Neural cell (in vitro differentiated cells): ENCODE measurements around the gene RPS6KA5. TPM values are rescaled to one million over a fixed set of nuclear protein-coding genes. Genes with fewer than 3 reads are reported as not detected.

Experiments
- H2AFZ ChIP-seq: fragments of 200-600, 300-800 bp; sonication (generic), shearing (Covaris generic); 2 replicates; pipeline ENCODE4 v1.6.0; 2014; ENCODE audit warnings: low read depth, mild to moderate bottlenecking, antibody characterized with exemption, low read length, moderate library complexity
- H3F3A ChIP-seq: fragments of 200-600 bp; shearing (Covaris generic); 2 replicates; pipeline ENCODE4 v1.6.1; 2016; ENCODE audit warnings: mild to moderate bottlenecking, moderate library complexity, mixed read lengths, antibody characterized with exemption, low read length; ENCODE audit not compliant: insufficient read depth, poor library complexity, severe bottlenecking
- H3K27ac ChIP-seq: fragments of 200-600, 300-800 bp; sonication (generic), shearing (Covaris generic); 2 replicates; pipeline ENCODE4 v1.5.1; 2014; ENCODE audit warnings: mild to moderate bottlenecking, low read length, moderate library complexity
- H3K27me3 ChIP-seq: fragments of 300-800, 200-600 bp; sonication (generic), shearing (Covaris generic); 2 replicates; pipeline ENCODE4 v1.6.0; 2014; ENCODE audit warnings: mild to moderate bottlenecking, low read depth, low read length, moderate library complexity; ENCODE audit not compliant: insufficient read depth
- H3K36me3 ChIP-seq: fragments of 300-800, 200-600 bp; sonication (generic), shearing (Covaris generic); 2 replicates; pipeline ENCODE4 v1.5.1; 2014; ENCODE audit warnings: mild to moderate bottlenecking, antibody characterized with exemption, low read length, moderate library complexity; ENCODE audit not compliant: insufficient read depth
- H3K4me2 ChIP-seq: fragments of 300-800, 200-600 bp; sonication (generic), shearing (Covaris generic); 2 replicates; pipeline ENCODE4 v1.6.0; 2014; ENCODE audit warnings: mild to moderate bottlenecking, low read length
- H3K4me3 ChIP-seq: fragments of 300-800, 200-600 bp; sonication (generic), shearing (Covaris generic); 2 replicates; pipeline ENCODE4 v1.5.1; 2014; ENCODE audit warnings: mild to moderate bottlenecking, low read length, moderate library complexity
- H3K79me2 ChIP-seq: fragments of 200-600 bp; shearing (Covaris generic); replicated peaks from 2 replicates; pipeline ENCODE4 v1.6.0; 2014; ENCODE audit warnings: mild to moderate bottlenecking, low read length, moderate library complexity; ENCODE audit not compliant: insufficient read depth
- H3K9ac ChIP-seq: fragments of 300-800, 200-600 bp; sonication (generic), shearing (Covaris generic); 2 replicates; pipeline ENCODE4 v1.6.1; 2016; ENCODE audit warnings: mild to moderate bottlenecking, low read length, mixed read lengths
- H3K9me2 ChIP-seq: fragments of 200-600 bp; shearing (Covaris generic); 2 replicates; pipeline ENCODE4 v1.6.1; 2016; ENCODE audit warnings: mild to moderate bottlenecking, low read length, mixed read lengths; ENCODE audit not compliant: insufficient read depth
- H3K9me3 ChIP-seq: fragments of 200-600, 300-800 bp; sonication (generic), shearing (Covaris generic); 2 replicates; pipeline ENCODE4 v1.6.1; 2016; ENCODE audit warnings: mild to moderate bottlenecking, mixed run types, low read length, moderate library complexity, mixed read lengths
- H4K20me1 ChIP-seq: fragments of 200-600 bp; shearing (Covaris generic); 2 replicates; pipeline ENCODE4 v1.6.1; 2016; ENCODE audit warnings: mild to moderate bottlenecking, mixed run types; ENCODE audit not compliant: insufficient read depth
- CTCF ChIP-seq: fragments of 450-650 bp; IDR thresholded peaks from 2 replicates; pipeline ENCODE4 v1.5.1; 2014; ENCODE audit warnings: antibody characterized with exemption, mild to moderate bottlenecking, moderate library complexity; ENCODE audit not compliant: poor library complexity, severe bottlenecking
- EP300 ChIP-seq: fragments of 450-650 bp; conservative IDR thresholded peaks from 2 replicates; pipeline ENCODE4 v1.6.1; 2014; ENCODE audit warnings: antibody characterized with exemption, mild to moderate bottlenecking, moderate library complexity; ENCODE audit not compliant: poor library complexity, severe bottlenecking
- EZH2 ChIP-seq: fragments of 200-600, 300-800 bp; shearing (Covaris generic), sonication (generic); IDR thresholded peaks from 2 replicates; pipeline ENCODE4 v1.6.1; 2014; ENCODE audit warnings: antibody characterized with exemption, low read length, borderline replicate concordance, mild to moderate bottlenecking; ENCODE audit not compliant: insufficient read depth, poor library complexity, severe bottlenecking
- MXI1 ChIP-seq: fragments of 450-650 bp; conservative IDR thresholded peaks from 2 replicates; pipeline ENCODE4 v1.6.1; 2014; ENCODE audit warnings: antibody characterized with exemption, mild to moderate bottlenecking; ENCODE audit not compliant: poor library complexity, severe bottlenecking
- POLR2AphosphoS5 ChIP-seq: IDR thresholded peaks from 2 replicates; pipeline ENCODE4 v1.6.1; 2012
- RAD21 ChIP-seq: fragments of 450-650 bp; conservative IDR thresholded peaks from 2 replicates; pipeline ENCODE4 v1.6.1; 2014; ENCODE audit warnings: antibody characterized with exemption, mild to moderate bottlenecking, moderate library complexity
- REST ChIP-seq: IDR thresholded peaks from 2 replicates; pipeline ENCODE4 v1.6.1; 2012; ENCODE audit warnings: borderline replicate concordance
- SMC3 ChIP-seq: fragments of 450-650 bp; conservative IDR thresholded peaks from 2 replicates; pipeline ENCODE4 v1.6.1; 2014; ENCODE audit warnings: antibody characterized with exemption, mild to moderate bottlenecking, moderate library complexity; ENCODE audit not compliant: poor library complexity
- TAF1 ChIP-seq: IDR thresholded peaks from 2 replicates; pipeline ENCODE4 v1.6.1; 2012; ENCODE audit warnings: low read depth
- polyA plus RNA-seq: library from polyadenylated mRNA; depleted of rRNA; stranded (reverse); fragments of >200 nt; gene quantifications from 2 replicates; pipeline ENCODE4 v1.2.3, GENCODE V29; 2014

RPS6KA5 gene
- polyA plus RNA-seq, 1 donor from 2014 or later, result 6.3 TPM

GRCh38 chr14:90820958-90821357 lies 239.5 kb downstream of the RPS6KA5 start:
- Histone ChIP-seq H3K27ac (no peak overlapping the region), H3F3A (no peaks in the 10 kb centered on the region), H3K79me2 (no peaks in the 10 kb centered on the region), H3K4me2 (no peak overlapping the region), H3K9me2 (no peaks in the 10 kb centered on the region), H3K9ac (no peak overlapping the region), H3K9me3 (no peaks in the 10 kb centered on the region), H3K27me3 (no peaks in the 10 kb centered on the region), H2AFZ (no peak overlapping the region), H3K4me3 (no peak overlapping the region), H4K20me1 (no peaks in the 10 kb centered on the region), H3K36me3 (no peaks in the 10 kb centered on the region)
- TF ChIP-seq EP300, result no peak
- no peak for TF ChIP-seq POLR2AphosphoS5
- TF ChIP-seq RAD21, result no peak
- no peak for TF ChIP-seq SMC3
- no peak for TF ChIP-seq REST
- TF ChIP-seq CTCF, result no peak
- TF ChIP-seq MXI1, result no peak
- no peak for TF ChIP-seq EZH2
- TF ChIP-seq TAF1, result no peak

- TF ChIP-seq REST (no peak), SMC3 (no peak), CTCF (no peak), EP300 (no peak), RAD21 (no peak), TAF1 (no peak), MXI1 (no peak), POLR2AphosphoS5 (no peak), EZH2 (no peak)
- Histone ChIP-seq H3K79me2 (peaks cover 9% of the 10 kb centered on the region), H4K20me1 (no peaks in the 10 kb centered on the region), H3K36me3 (no peaks in the 10 kb centered on the region), H3K9ac (no peak overlapping the region), H3K4me3 (no peak overlapping the region), H3K9me3 (no peaks in the 10 kb centered on the region), H3K4me2 (no peak overlapping the region), H3K27me3 (no peaks in the 10 kb centered on the region), H3K27ac (no peak overlapping the region), H2AFZ (no peak overlapping the region), H3F3A (no peaks in the 10 kb centered on the region), H3K9me2 (no peaks in the 10 kb centered on the region)
These were observed 240.6 kb downstream of the RPS6KA5 start for GRCh38 chr14:90819734-90820393.
